22Rv1 (cell line): Measurements from ENCODE around the gene WHRN.

Experiments
- H3K27ac ChIP-seq: fragments of 450-650 bp; 2 replicates; pipeline ENCODE4 v1.5.1; 2017
- CTCF ChIP-seq: fragments of 450-650 bp; IDR thresholded peaks from 2 replicates; pipeline ENCODE4 v1.5.1; 2017; ENCODE audit warnings: mild to moderate bottlenecking
- ZFX ChIP-seq: fragments of 450-650 bp; IDR thresholded peaks from 2 replicates; pipeline ENCODE4 v1.6.1; 2017; ENCODE audit warnings: antibody characterized with exemption, borderline replicate concordance

The WHRN gene

GRCh38 chr9:114545055-114545454 lies 39.8 kb upstream of the WHRN start:
- TF ChIP-seq ZFX, result no peak
- TF ChIP-seq CTCF, result no peak
- H3K27ac ChIP-seq, result no peak overlapping the region

- H3K27ac ChIP-seq, result no peak overlapping the region
- no peak for TF ChIP-seq ZFX
- TF ChIP-seq CTCF, result no peak
These were observed 34.6 kb upstream of the WHRN start for GRCh38 chr9:114539701-114540380.

- H3K27ac ChIP-seq, result no peak overlapping the region
- TF ChIP-seq ZFX (no peak), CTCF (peak; percentile 37)
These were observed 33.0 kb upstream of the WHRN start for GRCh38 chr9:114538241-114538640.

GRCh38 chr9:114532561-114533237 lies 27.4 kb upstream of the WHRN start:
- H3K27ac ChIP-seq, result no peak overlapping the region
- TF ChIP-seq ZFX, result no peak
- no peak for TF ChIP-seq CTCF

- TF ChIP-seq CTCF (no peak), ZFX (no peak)
- no peak overlapping the region for H3K27ac ChIP-seq
These were observed 24.0 kb upstream of the WHRN start for GRCh38 chr9:114529285-114529684.

- H3K27ac ChIP-seq, result no peak overlapping the region
- TF ChIP-seq ZFX, result no peak
- no peak for TF ChIP-seq CTCF
These were observed 21.5 kb upstream of the WHRN start for GRCh38 chr9:114526807-114527206.

- no peak overlapping the region for H3K27ac ChIP-seq
- TF ChIP-seq ZFX, result no peak
- no peak for TF ChIP-seq CTCF
These were observed 20.2 kb upstream of the WHRN start for GRCh38 chr9:114525513-114525912.
